DMS 273 (cell line): ENCODE results near the gene ZNF699.
"Not testable (repeated sequence)": the region's sequence is repeated elsewhere in the genome, so short reads cannot be mapped to it uniquely, and the experiment has no call there.

Experiments used
- DNase-seq: peaks from one replicate; lab custom pipeline; 2025; ENCODE audit not compliant: unreplicated experiment; lab: John Stamatoyannopoulos, UW

ZNF699 gene

DNA sequence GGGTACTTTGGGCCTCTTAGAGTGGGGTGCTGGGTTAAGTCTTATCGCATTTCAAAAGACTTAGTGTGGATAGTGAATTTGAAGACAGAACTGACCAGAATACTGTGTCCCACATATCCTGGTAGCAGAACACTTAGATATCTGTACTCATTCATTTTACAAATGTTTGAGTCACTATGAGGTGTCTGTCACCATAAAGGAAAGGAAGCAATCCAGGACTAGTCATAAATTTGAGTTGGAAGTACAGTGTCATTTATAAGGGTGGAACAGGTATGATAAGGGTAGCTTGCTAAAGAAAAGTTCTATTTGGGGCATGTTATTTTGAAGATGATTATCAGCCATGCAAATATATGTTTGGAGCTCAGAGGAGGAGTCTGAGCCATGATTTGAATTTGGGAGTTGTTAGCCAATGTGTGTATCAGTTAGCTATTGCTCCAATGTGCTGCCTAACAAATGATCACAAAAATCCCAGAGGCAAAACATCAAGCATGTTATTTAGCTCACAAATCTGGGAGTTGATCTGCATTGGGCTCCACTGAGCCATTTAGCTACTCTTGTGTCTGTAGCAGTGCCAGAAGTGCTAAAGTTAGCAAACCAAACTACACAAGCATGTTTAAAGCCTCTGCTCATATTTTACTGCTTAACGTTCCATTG is 20.3 kb downstream of the ZNF699 start:
- DNase-seq: no peak

DNA sequence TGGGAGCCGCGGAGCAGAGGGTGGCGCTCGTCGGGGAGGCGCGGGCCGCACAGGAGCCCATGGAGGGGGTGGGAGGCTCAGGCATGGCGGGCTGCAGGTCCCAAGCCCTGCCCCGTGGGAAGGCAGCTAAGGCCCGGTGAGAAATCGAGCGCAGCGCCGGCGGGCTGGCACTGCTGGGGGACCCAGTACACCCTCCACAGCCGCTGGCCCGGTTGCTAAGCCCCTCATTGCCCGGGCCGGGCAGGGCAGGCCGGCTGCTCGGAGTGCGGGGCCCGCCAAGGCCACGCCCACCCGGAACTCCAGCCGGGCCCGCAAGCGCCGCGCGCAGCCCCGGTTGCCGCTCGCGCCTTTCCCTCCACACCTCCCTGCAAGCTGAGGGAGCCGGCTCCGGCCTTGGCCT is 26.2 kb downstream of the ZNF699 start:
- DNase-seq: not testable (repeated sequence)

DNA sequence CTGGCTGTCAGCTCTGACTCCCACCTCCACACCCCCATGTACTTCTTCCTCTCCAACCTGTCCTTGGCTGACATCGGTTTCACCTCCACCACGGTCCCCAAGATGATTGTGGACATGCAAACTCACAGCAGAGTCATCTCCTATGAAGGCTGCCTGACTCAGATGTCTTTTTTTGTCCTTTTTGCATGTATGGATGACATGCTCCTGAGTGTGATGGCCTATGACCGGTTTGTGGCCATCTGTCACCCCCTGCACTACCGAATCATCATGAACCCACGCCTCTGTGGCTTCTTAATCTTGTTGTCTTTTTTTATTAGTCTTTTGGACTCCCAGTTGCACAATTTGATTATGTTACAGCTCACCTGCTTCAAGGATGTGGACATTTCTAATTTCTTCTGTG is 58.4 kb downstream of the ZNF699 start:
- DNase-seq: no peak

DNA sequence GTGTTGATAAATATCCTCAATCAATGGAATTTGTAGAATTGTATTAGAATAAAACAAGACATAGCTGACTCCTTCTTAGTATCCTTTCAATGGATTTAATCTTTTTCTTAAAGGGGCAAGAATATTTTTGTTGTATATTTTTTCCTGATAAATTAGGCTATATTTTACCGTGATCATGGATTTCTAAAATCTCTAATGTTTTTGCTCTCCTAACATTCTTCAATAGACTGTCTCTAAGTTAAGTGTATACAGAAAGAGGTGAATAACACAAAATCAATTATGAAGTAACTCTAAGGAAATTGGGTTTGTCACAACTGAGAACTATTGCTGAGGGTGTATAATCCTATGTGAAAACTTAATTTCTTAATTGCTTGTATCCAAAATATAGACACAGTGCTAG is 59.0 kb downstream of the ZNF699 start, which contains the start of gene OR7E24:
TSS of gene OR7E24 (plus strand) at position 301 of the 400 bp plus-strand sequence. CDS start 114 bp downstream, outside the sequence.
- no peak for DNase-seq
